CD4-positive, alpha-beta T cell treated with Interleukin-21 for 1 hour (primary cell): Measurements from ENCODE around the gene CCDC92.

Experiments
- DNase-seq: peaks from one replicate; pipeline ENCODE4 v3.0.0-alpha.2; 2020

Gene CCDC92, protein sequence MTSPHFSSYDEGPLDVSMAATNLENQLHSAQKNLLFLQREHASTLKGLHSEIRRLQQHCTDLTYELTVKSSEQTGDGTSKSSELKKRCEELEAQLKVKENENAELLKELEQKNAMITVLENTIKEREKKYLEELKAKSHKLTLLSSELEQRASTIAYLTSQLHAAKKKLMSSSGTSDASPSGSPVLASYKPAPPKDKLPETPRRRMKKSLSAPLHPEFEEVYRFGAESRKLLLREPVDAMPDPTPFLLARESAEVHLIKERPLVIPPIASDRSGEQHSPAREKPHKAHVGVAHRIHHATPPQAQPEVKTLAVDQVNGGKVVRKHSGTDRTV

DNA sequence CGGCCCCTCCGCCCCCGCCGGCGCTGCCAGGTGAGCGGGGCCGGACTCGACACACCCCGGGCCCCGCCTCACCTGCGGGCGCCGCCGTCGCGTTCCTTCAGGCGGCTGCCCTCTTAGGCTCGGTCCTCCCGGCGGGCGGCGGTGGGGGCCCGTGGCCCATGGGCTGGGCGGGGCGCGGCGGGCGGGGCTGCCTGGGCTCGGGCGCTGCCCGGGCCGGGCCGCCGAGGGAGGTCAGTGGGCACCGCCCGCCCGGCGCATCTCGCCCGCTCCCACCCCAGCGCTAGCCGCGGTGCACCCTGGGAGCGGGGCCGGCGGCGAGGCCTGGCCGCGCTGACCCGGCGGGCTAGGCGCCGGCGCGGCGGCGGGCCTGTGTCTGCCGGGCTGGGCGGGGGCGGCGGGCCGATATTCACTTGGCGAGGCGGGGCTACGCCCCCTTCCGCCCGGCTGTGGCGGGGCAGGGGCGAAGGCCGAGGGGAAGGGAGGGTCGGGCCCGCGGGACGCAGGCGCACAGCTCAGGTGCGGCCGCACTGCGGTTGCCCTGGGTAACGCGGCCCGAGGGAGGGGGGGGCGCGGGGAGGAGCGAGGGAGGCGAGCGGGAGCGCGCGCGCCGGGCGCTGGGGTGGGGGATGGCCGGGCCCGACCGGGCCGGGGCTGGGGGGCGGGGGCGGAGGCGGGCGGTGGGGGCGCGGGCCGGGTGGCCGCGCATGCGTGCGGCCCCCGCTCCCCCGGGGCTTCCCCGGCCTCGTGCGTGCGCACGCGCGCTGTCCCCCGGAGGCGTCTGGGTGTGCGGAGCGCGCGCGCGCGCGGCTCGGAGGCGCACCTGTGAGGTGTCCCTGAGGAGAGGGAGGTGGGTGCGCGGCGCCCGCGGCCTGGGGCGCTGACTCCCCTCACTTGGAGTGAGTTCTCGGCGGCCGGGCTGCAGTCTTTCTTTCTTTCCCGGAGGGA is at the start of gene CCDC92, which contains the start of gene ZNF664:
CCDC92 (minus strand) TSS at position 375 of the 945 bp plus-strand sequence. CDS start 28,526 bp downstream, outside the sequence.
ZNF664 (plus strand) TSS at position 759 of the 945 bp plus-strand sequence. CDS start 38,930 bp downstream, outside the sequence.
- DNase-seq, result peak; percentile 96

DNA sequence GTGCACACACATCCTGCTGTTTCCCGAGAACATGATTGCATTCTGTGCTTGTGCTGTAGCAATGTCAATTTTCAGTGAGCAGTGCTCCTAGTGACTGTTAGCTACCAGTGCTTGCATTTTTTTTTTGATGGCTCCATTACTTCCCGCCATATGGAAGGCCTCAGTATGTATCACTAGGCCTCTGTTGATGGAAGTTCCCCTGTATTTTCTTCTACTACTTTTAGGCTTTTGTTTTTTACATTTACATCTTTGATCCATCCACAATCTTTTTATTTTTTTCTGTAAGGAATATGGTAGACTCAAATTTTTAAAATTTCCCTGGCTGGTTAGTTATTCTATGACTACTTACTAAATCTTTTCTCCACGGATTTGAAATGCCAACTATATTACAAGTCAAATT is 49.5 kb upstream of the CCDC92 start:
- DNase-seq, result no peak

DNA sequence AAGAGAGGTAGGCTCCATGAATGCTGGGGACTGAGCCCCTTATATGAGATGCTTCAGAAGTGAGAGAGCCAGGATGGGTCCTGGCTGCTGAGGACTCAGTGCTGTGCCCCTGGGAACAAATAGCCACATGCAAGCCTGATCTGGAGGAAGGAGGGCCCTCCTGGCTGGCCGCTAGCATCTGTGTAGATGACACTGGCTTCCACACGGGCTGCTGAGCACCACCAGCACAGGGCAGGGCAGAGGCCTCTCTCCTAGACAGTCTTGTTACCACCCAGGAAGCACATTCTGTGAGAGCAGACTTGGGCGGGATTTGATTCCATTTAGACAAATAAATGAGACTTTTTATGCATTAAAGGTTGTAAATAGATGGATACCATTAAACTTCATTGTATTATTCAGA is 48.4 kb upstream of the CCDC92 start:
- no peak for DNase-seq

DNA sequence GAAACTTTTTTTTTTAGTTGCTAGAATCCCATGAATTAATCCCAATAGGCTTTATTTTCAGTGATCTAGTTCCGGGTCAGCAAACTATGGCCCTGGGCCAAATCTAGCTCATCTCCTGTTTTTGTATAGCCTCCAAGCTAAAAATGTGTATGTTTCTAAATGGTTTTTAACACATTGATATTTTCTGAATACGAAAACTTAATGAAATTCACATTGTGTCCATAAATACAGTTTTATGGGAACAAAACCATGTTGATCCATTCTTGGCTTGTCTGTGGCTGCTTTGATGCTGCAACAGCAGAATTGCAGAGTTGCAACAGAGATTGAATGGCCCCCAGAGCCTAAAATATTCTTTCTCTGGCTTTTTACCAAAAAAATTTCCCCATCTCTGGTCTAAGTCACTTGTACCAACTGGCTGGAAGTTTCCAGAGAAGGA is 47.9 kb upstream of the CCDC92 start:
- DNase-seq, result no peak

DNA sequence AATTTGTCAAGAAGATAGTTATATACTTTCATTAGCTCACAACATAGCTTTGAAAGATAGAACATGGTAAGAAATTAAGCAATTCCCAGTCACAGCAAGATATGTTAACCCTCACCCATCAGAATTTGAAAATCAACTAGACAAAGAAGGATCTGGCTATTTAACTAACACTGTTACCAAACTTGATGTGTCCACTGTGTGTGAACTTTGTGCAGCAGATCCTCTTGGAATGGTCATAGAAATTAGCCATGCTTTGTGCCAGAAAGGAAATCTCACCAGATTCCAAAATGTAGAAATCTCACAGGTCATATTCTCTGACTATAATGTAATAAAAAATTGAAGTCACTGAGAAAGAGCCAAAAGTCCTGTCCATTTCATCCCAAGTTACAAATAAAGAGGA is 46.5 kb upstream of the CCDC92 start:
- DNase-seq, result no peak

DNA sequence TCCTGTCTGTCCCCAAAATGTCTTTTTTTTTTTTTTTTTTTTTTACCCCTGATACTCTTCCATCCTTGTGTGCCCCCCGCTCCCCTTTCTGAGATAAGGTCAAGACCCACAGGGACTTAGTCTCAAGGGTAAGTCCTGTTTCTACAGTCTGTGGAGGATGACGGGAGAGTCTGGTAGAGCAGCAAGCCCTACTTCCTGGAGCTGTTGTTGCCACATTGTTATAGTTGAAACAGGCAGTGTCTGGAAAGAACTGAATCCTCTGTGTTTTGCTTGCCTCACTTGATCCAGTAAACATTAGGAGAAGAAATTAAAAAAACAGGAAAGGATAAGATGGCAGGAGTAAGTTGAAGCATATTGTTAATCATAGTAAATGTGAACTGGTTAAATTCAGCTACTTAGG is 45.9 kb upstream of the CCDC92 start:
- DNase-seq, result no peak

DNA sequence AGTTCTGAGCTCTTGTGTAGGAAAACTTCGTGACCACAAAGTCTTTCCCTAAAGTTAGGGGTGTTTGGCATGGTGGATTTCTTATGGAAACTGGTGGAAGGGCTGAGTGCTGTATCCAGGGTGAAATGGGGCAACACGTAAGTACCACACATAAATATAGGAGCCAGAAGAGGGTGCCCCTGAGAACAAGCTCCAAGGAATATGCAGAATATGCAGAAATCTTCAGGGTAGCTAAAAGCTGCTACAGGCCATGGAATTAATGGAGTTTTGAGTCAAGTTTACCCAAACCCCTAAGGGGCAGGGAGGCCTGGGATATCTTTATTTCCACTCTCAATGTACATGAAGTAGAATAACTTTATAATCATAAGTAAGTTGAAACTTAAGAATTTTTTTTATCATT is 44.4 kb upstream of the CCDC92 start:
- DNase-seq, result no peak

DNA sequence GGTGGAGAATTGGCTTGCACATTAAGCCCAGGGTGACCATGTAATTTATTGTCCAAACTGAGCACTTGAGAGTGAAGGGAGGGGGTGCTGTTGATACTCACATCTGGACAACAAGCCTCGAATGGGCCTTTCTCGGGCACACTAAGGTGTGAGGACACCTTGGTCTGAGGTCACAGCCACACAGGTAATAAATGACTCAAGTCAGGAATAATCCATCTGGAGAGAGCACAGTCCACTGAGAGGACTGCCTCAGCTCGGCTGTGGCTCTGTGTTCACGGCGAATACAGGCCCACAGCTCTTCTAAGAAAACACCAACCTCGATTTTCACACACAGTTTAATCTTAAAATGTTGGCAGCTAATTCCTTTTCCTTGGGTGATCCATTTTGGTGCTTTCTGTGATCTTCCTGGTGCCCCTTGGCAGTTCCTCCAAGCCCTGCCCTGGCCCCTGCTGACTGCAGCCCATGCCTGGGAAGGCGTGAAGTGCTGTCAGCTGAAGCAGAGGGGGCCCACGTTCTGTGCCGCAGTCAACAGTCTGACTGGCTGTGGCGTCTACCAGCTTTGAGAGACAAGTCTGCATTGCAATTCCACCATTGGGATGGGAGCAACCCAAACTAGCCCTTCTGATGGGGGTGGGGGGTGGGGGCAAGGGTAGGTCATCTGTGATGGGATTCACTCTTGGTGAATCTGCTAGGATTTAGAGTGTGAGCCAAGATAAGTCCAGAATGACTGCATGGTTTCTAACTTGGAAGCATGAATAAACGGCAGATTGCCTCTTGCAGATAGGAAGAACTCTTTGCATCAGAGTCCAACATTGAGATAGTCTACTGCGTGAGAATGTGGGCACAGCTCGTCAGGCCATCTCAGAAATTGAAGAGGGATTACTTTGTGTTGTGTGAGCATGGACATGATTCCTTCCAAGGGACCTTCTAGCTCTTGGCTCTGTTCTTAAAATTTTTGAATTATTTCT is 43.1 kb upstream of the CCDC92 start:
- DNase-seq, result no peak

DNA sequence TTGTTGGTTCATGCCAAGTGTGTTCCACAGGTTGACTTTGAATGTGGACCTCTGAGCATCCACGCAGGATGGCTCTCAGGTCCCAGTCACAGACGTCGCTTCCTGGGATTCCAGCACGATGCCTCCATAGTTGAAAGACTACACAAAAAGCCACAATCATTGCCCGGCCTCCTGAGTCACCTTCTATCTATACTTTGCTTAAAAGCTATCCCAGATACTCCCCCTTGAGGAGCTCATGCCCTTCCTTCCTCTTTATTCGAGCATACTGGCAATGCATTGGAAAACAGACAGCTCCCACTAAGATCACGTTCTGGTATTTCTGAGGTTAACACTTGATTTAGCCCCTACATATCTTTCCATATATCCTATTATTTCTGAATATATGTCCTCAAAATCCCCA is 40.4 kb upstream of the CCDC92 start:
- no peak for DNase-seq

DNA sequence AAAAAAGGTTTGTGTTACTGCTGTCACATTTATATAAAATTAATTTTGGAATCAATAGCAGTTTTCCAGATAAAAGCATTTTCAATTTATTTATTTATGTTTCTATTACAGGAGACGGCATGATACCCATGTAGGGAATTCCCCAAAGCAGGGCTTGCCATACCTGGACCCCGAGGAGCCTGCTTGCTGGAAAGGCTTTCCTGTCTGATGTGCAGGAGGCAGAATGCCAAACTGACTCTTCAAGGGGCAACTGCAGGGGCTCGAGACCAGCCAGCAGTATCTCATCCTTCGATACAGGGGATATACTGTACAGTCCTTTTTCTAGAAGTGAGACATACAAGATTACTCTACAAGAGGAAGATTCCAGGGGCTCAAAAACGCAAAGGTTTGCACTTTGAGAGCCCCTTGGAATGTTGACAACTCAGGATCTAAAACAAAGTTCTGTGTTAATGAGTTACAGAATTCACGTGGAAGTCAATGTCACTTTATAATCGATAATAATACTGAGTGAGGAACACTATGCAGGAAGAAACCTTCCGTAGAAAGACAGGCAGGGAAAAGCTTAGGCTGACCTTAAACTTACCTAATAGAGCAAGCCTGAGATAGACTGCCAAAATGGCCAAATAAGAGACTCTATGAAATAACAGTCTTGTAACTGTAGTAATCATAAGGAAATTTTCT is 38.9 kb upstream of the CCDC92 start:
- no peak for DNase-seq

DNA sequence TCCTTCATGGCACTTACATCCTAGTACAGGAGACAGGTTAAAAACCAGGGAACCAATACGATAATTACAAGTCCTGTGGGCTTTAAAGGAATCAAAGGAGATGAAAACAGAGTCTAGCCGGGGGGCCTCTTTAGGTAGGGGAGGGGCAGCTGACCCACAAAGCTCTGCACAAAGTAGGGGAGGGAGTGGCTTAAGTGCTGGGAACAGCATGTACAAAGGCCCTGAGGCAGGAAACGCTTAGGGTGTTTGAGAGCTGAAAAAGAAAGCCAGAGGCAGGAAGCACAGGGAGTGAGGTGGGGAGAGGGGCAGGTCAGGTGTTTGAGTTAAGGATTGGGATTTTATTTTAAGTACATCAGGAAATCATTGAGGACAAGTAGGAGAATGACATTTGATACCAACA is 38.1 kb upstream of the CCDC92 start:
- no peak for DNase-seq

DNA sequence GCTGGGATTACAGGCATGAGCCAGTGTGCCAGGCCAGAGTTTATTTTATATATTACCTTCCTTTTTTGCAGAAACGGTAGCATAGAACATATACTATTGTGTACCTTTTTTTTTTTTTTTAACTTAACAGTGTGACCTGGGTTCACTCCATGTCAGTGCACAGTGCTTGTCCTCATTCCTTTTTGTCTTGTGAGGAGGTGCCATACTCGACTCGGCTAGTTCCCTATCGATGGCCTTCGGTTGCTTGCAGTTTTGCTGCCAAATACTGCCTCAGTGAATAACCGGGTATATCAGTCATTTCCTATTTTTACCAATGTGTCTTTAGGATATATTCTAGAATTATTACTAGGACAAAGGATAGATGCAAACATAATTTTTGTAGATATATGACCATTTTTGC is 37.1 kb upstream of the CCDC92 start:
- DNase-seq, result no peak

DNA sequence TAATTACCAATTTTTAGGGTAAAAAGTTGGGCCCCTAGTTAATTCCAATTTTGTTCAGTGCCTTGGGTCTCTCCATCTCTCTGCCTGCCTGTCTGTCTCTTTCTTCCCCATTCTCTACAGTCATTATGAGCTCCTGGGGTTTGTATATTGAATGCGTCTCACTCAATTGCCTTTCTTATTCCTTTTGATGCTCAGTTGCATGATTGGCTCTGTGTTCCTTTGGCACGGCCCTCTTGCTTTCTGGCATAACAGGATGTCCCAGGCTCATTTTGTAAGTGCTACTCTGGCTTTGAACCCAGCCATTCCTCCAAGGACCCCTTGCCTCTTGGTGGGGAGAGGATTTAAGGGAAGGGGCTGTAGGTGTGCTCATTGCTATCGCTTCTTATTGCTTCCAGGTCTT is 36.0 kb upstream of the CCDC92 start:
- DNase-seq, result no peak

DNA sequence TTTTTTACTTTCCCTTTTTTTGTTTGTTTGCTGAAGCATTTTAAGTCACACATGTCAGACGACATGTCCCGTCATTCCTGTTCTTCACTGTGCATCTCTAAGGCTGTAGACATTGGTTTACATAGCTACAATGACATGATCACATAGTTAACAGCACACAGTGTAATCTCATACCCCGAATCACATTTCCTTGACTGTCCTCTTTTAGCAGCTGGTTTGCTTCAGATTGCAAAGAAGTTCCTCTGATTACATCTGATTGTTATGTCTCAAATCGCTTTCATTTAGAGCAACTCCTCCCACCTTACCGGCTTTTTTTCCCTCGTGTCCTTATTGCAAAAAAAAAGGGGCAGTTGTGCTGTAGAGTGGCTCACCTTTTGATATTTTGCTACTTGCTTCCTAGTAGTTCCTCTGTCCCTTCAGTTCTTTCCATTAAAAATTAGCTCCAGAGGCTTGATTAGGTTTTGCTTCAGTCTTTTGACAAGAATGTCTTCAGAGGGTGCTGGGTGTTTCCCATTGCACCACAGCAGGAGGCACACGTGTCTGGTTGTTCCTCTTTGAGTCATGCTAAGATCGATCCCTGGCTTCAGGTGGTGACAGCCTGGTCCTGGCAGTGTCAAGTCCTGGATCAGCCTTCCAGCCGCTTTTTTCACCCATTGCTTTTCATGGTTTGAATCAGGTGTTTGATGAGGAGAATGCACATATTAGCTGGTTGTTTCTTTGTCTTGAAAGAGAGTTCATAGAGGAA is 35.4 kb upstream of the CCDC92 start:
- no peak for DNase-seq

DNA sequence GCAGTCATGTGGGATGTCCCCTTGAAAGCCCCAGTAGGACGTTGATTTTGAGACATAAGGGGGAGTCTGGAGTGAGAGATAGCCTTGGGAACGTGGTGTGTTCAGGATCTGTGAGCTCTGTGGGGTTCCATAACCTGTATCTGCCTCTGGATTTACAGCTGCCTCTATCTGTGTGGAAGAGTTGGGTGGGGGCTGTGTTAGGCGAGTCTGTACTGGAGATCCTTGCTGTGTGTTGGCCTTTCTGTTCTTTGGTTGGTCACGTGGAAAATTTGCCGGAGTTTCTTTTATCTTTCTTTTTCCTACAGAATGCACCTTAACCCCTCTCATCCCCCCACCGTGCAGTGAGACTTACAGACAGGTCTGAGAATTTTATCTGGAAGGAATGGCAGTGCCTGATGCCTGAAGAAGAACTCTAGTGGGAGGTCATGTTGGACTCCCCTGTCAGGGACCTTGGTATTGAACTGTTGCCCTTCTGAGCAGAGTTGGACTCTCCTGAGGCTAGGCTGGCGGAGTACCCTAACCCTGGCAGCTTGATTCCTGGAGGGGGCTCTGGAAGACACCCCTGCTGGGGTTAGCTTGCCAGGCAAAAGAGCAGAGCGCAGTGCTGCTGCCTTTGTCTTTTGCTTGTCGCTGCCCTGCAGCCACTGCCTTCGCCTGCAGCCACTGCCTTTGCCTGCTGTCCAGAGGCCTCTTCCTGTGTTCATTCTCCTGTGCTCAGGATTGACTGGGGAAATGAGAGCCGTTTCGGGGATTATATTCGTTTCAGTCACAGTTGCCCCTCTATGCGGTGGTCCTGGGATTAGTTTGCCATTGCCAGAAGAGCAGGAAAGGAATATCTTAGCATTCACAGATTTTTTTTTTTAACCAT is 34.4 kb upstream of the CCDC92 start:
- DNase-seq, result no peak

DNA sequence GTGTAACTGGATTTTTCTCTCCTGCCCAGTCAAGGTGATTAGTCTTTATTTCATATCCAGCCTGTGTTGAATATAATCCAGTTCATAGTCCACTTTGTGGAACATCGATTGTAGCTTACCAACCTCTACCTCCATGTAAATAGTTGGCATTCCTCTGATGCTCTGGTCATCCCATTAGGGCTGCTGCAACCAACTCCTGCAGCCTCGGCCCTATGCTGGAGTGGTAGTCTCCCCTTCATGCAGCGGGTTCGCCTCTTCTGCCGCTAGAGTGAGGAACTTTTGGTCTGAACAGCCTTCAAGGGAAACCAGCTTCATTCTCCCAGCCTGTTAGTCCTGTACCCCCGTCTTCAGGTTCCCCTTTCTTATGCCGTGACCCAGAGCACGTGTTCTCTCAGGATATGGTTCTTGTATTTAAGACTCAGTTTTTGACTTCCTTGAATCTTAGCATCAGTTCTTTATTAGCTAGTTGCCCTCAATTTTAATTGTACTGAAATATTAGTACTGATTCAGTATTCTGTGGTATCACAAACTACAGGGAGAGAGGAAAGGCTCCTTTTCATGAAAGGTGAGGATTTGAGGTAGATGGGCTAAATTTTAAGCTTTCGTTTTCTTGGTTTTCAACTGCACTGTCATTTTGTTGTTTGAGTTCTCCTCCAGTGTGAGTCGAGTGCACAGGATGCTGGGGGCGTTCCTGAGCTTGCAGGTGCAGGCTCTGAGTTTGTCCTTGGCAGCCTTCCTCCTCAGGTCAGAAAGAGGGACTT is 33.6 kb upstream of the CCDC92 start:
- DNase-seq, result no peak

DNA sequence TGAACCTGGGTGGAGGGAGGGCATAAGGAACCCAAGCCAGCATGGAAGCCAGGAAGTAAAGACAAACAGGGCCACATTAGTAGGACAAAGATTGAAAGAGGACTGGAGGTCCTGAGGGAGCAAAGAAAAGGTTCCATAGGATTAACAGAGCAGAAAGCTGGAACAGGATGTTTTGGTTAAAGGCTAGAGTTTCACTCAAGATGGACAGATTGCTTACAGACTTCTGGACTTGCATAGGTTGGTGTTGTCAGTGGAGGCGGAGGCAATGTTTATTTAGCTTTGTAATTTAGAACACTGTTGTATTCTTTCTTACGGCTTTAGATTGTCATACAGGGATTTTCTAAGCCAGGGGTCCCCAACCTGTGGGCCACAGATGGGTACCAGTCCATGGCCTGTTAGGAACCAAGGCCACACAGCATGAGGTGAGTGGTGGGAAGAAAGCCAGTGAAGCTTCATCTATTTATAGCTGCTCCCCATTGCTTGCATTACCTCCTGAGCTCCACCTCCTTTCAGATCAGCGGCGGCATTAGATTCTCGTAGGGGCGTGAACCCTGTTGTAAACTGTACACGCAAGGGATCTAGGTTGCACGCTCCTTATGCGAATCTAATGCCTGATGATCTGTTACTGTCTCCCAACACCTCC is 31.7 kb upstream of the CCDC92 start:
- no peak for DNase-seq

DNA sequence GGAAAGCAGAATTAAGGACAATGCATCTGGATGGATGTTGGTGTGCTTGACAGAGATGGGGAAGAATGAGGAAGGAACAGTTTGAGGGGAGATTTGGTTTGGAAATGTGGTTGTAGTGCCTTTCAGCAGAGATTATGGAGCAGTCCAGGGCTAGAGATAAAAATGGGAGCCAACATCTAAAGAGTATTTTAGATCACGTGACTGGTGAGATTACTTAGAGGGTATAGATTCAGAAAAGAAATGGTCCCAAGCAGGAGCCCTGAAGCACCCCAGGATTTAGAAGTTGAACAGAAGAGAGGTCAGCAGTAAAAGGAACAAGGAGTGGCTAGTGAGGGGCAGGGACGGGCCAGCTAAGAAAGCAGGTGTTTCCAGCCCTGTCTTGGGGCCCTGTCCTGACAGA is 30.0 kb upstream of the CCDC92 start:
- no peak for DNase-seq
